Pons (tissue), 1 donor: Measurements from ENCODE around the gene RBMS2.
"Not testable (repeated sequence)": the region's sequence is repeated elsewhere in the genome, so short reads cannot be mapped to it uniquely, and the experiment has no call there.

Source experiments
- DNase-seq: peaks from one replicate; pipeline ENCODE4 v3.0.0-alpha.2; 2016; ENCODE audit warnings: low spot score

The RBMS2 gene

GRCh38 chr12:56517854-56518253 lies 3.8 kb upstream of the RBMS2 start:
- no peak for DNase-seq

GRCh38 chr12:56518570-56518969 lies 3.0 kb upstream of the RBMS2 start:
- no peak for DNase-seq

DNA sequence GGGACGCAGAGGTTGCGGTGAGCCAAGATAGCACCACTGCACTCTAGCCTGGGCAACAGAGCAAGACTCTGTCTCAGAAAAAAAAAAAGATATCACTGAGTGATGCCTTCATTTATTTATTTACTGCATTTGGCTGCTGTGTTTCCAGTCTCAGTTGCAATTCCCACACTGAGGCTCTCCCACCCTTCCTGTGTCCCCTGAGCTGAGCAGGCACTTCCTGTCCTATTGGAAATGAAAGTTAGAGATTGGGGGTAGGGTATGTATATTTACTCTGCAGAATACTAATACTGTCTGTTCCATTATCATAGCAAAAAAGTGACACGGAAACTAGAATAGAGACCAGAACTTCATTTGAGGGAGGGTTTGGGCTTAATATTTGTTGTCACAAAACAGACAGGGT lies 1.6 kb upstream of the RBMS2 start:
- no peak for DNase-seq

DNA sequence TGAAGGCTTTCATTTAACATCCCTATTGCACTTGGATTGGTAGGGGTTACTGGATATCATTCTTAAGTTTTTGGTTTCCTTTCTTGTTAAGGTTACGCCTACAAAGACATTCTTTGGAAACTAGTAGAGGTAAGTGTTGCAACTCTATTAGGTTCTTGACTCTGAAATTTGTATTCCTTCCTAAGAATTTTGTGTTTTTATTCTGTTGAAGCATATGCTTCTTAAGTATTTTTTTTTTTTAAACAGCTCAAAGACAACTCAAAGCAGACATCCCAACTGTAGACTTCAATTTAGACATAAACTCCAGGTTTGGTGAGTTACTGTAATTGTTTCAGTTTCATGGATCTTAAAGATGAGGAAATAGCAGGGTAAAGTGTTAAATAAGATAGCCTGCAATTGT lies 1.1 kb upstream of the RBMS2 start:
- no peak for DNase-seq

- no peak for DNase-seq
Observed at GRCh38 chr12:56521209-56521589, 421 bp upstream of the RBMS2 start.

- no peak for DNase-seq
Observed at GRCh38 chr12:56522411-56523193, 982 bp downstream of the RBMS2 start.

DNA sequence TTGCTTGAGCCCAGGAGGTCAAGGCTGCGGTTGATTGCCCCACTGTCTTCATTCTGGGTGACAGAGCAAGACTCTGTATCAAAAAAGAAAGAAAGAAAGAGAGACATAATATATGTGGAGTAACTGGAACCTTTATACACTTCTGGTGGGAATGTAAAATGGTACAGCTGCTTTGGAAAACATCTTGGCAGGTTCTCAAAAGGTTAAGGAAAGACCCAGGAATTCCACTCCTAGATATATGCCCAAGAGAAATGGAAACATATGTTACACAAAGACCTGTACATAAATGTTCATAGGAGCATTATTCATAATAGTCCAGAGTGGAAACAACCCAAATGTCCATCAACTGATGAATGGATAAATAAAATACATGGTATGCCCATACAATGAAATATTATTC lies 7.2 kb downstream of the RBMS2 start:
- no peak for DNase-seq

DNA sequence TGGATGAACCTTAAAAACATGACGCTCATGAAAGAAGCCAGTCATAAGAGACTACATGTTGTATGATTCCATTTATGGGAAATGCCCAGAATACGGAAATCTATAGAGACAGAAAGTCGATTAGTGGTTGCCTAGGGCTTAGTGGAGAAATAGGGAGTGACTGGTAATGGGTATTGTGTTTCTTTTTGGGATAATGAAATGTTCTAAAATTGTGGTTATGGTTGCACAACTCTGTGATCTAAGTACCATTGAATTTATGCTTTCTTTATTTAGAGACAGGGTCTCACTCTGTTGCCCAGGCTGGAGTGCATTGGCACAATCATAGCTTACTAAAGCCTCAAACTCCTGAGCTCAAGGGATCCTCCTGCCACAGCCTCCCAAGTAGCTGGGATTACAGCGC lies 8.0 kb downstream of the RBMS2 start:
- DNase-seq, result no peak

DNA sequence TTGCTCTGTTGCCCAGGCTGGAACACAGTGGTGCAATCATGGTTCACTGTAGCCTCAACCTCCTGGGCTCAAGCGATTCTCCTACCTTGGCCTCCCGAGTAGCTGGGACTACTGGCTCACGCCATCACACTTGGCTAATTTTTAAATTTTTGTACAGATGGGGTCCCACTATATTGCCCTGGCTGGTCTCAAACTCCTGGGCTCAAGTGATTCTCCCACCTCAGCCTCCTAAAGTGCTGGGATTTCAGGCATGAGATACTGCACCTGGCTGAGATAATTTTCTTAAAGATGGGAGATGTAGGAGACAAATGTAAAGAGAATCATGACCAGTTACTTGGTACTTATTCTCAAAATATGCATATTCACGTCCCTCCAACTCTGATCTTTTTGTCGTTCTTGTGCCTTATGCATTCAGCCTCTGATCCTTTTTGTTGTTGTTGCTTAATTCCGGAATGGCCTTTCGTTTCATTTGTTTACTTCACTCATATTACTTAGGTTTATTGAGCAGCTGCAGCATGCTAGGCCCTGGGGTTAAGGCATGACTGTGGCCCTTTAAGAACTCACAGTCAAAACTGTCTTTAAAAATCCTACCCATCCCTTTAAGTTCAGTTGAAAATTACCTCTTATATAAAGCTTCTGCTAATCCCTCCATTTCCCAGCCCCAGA lies 8.9 kb downstream of the RBMS2 start:
- DNase-seq, result no peak

DNA sequence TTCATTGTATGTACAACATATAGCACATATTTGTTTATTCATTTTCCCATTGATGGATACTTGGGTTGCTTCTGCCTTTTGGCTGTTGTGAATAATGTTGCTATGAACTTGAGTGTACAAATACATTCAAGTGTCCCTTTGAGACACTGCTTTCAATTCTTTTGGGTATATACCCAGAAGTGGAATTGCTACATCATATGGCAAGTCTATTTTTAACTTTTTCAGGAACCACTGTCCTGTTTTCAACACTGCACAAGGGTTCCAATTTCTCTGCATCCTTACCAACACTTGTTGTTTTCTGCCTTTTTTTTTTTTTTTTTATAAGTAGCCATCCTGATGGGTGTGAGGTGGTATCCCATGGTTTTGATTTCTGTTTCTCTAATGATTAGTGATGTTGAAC lies 15.9 kb downstream of the RBMS2 start:
- DNase-seq, result no peak

- DNase-seq, result no peak
Observed at GRCh38 chr12:56541631-56542030, 20.0 kb downstream of the RBMS2 start.

DNA sequence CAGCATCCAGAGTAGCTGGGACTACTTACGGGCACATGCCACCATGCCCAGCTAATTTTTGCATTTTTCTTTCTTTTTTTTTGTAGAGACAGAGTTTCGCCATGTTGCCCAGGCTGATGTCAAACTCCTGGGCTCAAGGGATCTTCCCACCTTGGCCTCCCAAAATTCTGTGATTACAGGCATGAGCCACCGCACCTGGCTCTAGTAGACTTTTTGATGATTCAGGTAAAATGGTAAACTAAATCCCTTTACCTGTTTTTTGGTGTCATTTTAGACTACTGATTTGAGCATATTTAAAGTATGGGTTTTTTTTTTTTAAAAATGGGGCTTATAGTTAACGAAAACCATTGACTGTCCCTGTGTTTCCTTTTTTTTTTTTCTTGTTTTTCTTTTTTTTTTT lies 20.5 kb downstream of the RBMS2 start:
- DNase-seq, result no peak

DNA sequence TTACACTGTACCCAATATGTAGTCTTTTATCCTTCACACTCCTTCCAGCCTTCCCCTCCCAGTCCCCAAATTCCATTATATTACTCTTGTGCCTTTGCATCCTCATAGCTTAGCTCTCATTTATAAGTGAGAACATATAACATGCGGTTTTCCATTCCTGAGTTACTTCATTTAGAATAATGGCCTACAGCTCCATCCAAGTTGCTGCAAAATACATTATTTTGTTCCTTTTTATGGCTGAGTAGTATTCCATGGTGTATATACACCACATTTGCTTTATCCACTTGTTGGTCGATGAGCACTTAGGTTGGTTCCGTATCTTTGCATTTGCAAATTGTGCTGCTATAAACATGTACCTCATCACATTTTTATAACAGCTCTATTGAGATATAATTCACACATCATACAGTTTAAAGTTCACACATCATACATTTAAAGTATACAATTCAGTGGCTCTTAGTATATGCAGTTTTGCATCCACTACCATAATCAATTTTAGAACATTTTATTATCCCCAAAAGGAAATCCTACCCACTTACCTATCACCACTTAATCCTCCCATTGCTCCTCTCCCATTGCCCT lies 23.5 kb downstream of the RBMS2 start:
- no peak for DNase-seq

DNA sequence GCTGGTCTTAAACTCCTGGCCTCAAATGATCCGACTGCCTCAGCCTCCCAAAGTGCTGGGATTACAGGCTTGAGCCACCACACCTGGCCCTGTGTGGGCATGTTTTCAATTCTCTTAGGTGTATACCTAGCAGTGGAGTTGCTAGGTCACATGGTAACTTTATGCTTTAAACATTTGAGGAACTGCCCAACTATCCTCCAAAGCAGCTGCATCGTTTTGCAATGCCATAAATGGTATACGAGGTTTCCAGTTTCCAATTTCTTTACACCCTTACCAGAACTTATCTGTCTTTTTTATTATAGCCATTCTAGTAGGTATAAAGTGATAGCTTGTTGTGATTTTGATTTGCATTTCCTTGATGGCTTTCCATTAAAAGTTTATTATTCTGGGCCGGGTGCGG lies 25.1 kb downstream of the RBMS2 start:
- no peak for DNase-seq

- no peak for DNase-seq
Observed at GRCh38 chr12:56551070-56551469, 29.4 kb downstream of the RBMS2 start.

DNA sequence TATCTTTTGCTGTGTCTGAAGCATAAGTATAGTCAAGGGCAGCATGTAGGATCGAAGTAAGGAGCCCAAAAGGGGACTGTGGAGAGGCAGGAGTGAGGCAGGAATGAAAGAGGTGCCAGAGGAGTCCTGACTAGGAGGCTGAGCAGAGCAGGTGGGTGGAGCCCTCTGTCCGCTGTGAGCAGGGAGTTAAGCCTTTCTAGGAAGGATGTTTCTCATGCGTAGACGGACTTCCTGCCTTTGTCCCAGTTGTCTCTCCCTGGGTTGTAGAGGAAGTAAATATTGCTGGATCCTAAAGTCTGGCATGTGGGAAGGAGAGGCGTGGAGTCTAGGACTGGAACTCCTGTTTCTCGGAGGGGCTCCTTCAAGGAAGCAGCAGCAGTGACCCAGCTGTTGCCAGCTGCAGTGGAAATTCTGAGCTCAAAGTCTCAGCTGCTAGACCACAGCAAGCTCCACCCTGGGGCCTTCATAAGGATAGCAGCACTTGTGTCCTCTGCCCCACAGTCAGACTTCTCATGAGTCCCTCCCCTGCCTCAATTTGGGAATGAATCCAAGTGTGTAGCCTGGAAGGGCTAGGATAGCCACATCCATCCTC lies 44.0 kb downstream of the RBMS2 start:
- DNase-seq, result peak; percentile 44

- no peak for DNase-seq
Observed at GRCh38 chr12:56568146-56568545, 46.5 kb downstream of the RBMS2 start.

- DNase-seq, result no peak
Observed at GRCh38 chr12:56571121-56571520, 49.5 kb downstream of the RBMS2 start.

DNA sequence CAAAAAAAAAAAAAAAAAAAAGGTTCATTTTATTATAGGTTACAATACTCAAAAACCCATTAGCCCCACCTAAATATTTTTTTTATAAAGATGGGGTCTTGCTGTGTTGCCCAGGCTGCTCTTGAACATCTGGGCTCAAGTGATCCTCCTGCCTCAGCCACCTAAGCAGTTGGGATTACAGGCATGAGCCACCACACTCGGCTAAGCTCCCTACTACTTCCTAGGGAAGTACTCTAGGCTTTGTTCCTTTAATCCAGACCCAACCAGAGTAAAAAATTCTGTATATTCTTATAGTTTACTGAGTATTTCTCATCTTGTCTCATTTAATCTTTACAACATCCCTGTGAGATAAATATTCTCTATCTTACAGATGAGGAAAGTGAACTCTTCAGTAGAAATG lies 50.7 kb downstream of the RBMS2 start:
- DNase-seq, result no peak

GRCh38 chr12:56574210-56574609 lies 52.6 kb downstream of the RBMS2 start:
- no peak for DNase-seq

- DNase-seq, result not testable (repeated sequence)
Observed at GRCh38 chr12:56577248-56577647, 55.6 kb downstream of the RBMS2 start.

DNA sequence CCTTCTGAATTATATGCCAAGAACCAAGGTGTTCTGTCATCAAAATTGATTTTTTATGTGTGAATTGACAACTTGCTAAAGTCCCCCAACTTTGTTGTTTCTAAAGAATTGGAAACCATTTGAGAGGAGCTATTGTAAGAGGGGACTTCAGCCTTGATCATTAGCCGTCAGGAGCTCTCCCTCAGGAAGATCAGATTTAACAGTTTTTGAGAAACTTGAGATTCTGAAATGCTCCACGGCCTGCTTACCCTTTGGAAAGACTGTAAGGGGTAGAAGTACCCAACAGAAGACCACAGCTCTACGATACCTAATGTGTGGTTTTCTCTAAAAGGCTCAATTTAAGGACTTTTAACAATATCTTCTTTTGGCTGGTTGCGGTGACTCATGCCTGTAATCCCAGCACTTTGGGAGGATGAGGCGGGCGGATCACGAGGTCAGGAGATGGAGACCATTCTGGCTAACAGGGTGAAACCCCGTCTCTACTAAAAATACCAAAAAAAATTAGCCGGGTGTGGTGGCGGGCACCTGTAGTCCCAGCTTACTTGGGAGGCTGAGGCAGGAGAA lies 57.4 kb downstream of the RBMS2 start:
- no peak for DNase-seq
